Measurements from ENCODE around the gene CDH12.
"Not testable (repeated sequence)": the region's sequence is repeated elsewhere in the genome, so short reads cannot be mapped to it uniquely, and the experiment has no call there.

The CDH12 gene

GRCh38 chr5:22139662-22140300 is 713.4 kb downstream of the CDH12 start:
- H3K4me3 ChIP-seq (ENCODE audit: low read depth, low read length); DNase-seq; H3K36me3 ChIP-seq (replicated peaks); H3K27me3 ChIP-seq (replicated peaks); in situ Hi-C loops (cut with HindIII; ENCODE audit: low pct_ligation_motif_present, low sequenced_read_pairs); H3K27ac ChIP-seq: not testable (repeated sequence)

- Histone ChIP-seq H3K36me3 (replicated peaks) (no peaks in the 10 kb centered on the region), H3K4me3 (ENCODE audit: low read depth, low read length) (no peak overlapping the region), H3K27ac (no peak overlapping the region), H3K27me3 (replicated peaks) (no peaks in the 10 kb centered on the region)
- in situ Hi-C loops (cut with HindIII; ENCODE audit: low pct_ligation_motif_present, low sequenced_read_pairs) = no loop called here
- DNase-seq = no peak
- no peak for TF ChIP-seq CTCF (IDR thresholded peaks at IDR 0.05; ENCODE audit: low read depth, low read length, missing control alignments)
Observed at GRCh38 chr5:22111320-22111719, 741.8 kb downstream of the CDH12 start.

GRCh38 chr5:22109315-22109714 is 743.8 kb downstream of the CDH12 start:
- no peak overlapping the region for H3K27ac ChIP-seq
- no peaks in the 10 kb centered on the region for H3K36me3 ChIP-seq (replicated peaks)
- no peak for TF ChIP-seq CTCF (IDR thresholded peaks at IDR 0.05; ENCODE audit: low read depth, low read length, missing control alignments)
- no peak overlapping the region for H3K4me3 ChIP-seq (ENCODE audit: low read depth, low read length)
- no peaks in the 10 kb centered on the region for H3K27me3 ChIP-seq (replicated peaks)
- DNase-seq = no peak
- in situ Hi-C loops (cut with HindIII; ENCODE audit: low pct_ligation_motif_present, low sequenced_read_pairs) = no loop called here

GRCh38 chr5:22108545-22108944 is 744.6 kb downstream of the CDH12 start:
- Histone ChIP-seq H3K27ac (no peak overlapping the region), H3K4me3 (ENCODE audit: low read depth, low read length) (no peak overlapping the region), H3K27me3 (replicated peaks) (no peaks in the 10 kb centered on the region), H3K36me3 (replicated peaks) (no peaks in the 10 kb centered on the region)
- in situ Hi-C loops (cut with HindIII; ENCODE audit: low pct_ligation_motif_present, low sequenced_read_pairs) = no loop called here
- no peak for DNase-seq
- no peak for TF ChIP-seq CTCF (IDR thresholded peaks at IDR 0.05; ENCODE audit: low read depth, low read length, missing control alignments)

- Histone ChIP-seq H3K36me3 (replicated peaks) (no peaks in the 10 kb centered on the region), H3K27ac (no peak overlapping the region), H3K4me3 (ENCODE audit: low read depth, low read length) (no peak overlapping the region), H3K27me3 (replicated peaks) (no peaks in the 10 kb centered on the region)
- no peak for DNase-seq
- TF ChIP-seq CTCF (IDR thresholded peaks at IDR 0.05; ENCODE audit: low read depth, low read length, missing control alignments) = no peak
- in situ Hi-C loops (cut with HindIII; ENCODE audit: low pct_ligation_motif_present, low sequenced_read_pairs) = no loop called here
Observed at GRCh38 chr5:22102823-22103359, 750.3 kb downstream of the CDH12 start.

- H3K27ac ChIP-seq = no peak overlapping the region
- TF ChIP-seq CTCF (IDR thresholded peaks at IDR 0.05; ENCODE audit: low read depth, low read length, missing control alignments) = no peak
- no peak for DNase-seq
- no peaks in the 10 kb centered on the region for H3K27me3 ChIP-seq (replicated peaks)
- in situ Hi-C loops (cut with HindIII; ENCODE audit: low pct_ligation_motif_present, low sequenced_read_pairs) = no loop called here
- H3K4me3 ChIP-seq (ENCODE audit: low read depth, low read length) = no peak overlapping the region
- H3K36me3 ChIP-seq (replicated peaks) = no peaks in the 10 kb centered on the region
Observed at GRCh38 chr5:22088517-22088916, 764.6 kb downstream of the CDH12 start.

Measured in brain microvascular endothelial cell (primary cell).